NCI-H146 (cell line): Measurements from ENCODE around the gene IKBKG.
"Not testable (repeated sequence)": the region's sequence is repeated elsewhere in the genome, so short reads cannot be mapped to it uniquely, and the experiment has no call there.

Experiments used
- DNase-seq: peaks from one replicate; lab custom pipeline; 2025; lab: John Stamatoyannopoulos, UW

IKBKG gene

DNA sequence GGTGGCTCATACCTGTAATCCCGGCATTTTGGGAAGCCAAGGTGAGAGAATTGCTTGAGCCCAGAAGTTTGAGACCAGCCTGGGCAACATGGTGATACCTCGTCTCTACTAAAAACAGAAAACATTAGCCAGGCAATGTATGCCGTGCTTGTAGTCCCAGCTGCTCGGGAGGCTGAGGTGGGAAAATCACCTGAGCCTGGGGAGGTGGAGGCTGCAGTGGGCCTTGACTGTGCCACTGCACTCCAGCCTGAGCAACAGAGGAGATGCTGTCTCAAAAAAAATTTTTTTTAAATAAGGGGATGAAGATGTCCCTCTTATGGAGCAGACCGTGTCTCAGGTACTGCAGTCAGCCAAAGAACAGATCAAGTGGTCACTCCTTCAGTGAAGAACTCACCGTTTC, 58.1 kb downstream of the IKBKG start:
- DNase-seq = no peak

- DNase-seq = no peak
Observed at GRCh38 chrX:154607370-154607769, 60.0 kb downstream of the IKBKG start.

DNA sequence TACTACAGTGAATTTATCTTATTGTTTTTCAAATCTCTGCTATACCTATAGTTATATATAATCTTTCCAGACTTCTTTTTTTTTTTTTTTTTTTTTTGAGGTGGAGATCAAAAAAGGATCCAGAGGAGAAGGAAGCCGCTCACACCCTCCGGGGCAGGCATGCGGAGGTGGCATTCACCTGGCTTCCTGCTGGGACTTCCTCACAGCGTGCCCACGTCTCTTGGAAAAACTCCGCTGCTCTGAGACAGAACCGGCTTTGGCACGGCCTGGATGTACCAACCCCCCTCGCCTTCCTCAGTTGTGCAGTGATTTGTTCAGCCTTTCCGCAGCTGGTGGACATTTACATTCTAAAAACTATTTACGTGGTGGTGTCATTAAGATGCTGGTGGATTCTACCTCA, 60.6 kb downstream of the IKBKG start:
- DNase-seq = not testable (repeated sequence)

- DNase-seq = not testable (repeated sequence)
Observed at GRCh38 chrX:154608823-154609222, 61.4 kb downstream of the IKBKG start.

DNA sequence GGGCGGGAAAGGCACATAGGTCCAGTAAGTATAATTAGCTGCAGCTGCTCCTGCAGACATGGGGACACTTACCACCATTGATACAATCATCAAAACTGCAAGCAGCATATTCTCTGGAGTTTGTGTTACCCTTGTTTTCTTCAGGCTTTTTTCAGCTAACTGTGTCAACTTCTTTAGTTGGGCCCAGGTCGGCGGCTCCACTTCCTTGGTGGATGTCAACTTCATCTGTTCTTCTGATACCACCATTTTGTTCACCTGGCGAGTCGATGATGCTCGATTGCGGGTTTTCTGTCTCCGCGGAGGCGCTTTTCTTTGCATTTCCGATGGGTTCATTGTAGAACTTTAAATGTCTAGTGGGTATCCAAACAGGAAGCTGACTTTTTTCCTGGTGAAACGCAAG, 63.7 kb downstream of the IKBKG start:
- DNase-seq = not testable (repeated sequence)

- not testable (repeated sequence) for DNase-seq
Observed at GRCh38 chrX:154613586-154613985, 66.2 kb downstream of the IKBKG start.
